GM19035 (cell line): ENCODE data around the gene MEIKIN.

Source experiments
- ATAC-seq: cut with Tn5 transposase; IDR thresholded peaks from one replicate; pipeline ENCODE4 v1.9.1; 2021; ENCODE audit not compliant: unreplicated experiment

The MEIKIN gene

GRCh38 chr5:131945551-131946168 is at the start of gene MEIKIN:
Gene MEIKIN (minus strand): TSS chr5:131945663. CDS start chr5:131945505, 158 bp downstream.
- ATAC-seq = no peak

DNA sequence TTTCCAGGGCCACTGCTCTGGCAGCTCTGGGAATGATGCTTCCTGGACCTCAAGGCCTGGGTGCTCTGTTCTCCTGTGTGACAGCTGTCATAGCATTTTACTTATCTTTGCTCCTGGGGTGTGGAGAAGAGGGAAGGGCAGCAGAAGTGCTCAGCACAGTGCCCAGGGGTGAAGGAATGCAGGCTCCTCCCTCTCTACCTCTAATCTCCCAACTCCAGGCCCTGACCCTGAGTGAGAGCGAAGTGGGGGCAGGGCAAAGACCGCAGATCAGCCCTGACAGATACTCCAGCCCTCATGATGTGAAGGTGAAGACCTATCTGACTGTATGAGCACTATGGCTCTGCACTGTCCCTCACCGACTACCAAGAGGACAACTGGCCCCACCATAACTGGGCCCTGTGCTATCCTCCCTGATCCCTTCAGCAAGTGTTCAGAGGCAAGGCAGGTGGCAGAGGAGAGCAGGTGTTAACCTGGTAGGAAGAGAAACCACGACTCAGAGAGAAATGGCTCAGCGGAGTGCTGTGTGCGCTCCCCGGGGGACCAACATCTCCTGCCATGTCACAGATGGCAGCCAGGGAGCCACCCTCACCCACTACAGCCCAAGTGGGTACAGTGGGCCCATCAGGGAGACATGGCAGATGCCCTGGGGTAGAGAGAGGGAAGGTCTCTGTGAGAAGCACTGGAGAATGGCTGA is 49.2 kb upstream of the MEIKIN start:
- no peak for ATAC-seq

- no peak for ATAC-seq
These were observed 48.6 kb upstream of the MEIKIN start for GRCh38 chr5:131994090-131994489.

GRCh38 chr5:131993676-131994075 is 48.2 kb upstream of the MEIKIN start:
- no peak for ATAC-seq

DNA sequence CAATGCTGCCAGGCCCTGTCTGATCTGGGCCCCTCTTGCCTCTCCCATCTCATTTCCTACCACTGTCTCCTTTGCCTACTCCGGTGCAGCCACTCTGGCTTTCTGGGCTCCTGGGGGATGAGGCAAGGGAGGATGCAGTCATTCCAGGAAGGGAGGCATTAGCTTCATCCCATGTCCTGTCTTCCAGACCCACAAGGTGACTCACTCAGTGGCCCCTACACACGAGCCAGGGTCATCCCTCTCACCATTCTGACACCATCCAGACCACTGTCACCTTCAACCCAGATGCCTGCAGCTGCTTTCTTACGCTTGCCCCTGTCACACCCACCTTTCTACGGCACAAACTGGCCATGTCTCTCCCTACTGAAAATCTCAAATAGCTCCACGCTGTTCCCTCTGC is 46.9 kb upstream of the MEIKIN start:
- no peak for ATAC-seq

- ATAC-seq = no peak
These were observed 46.3 kb upstream of the MEIKIN start for GRCh38 chr5:131991593-131992324.

GRCh38 chr5:131990716-131991115 is 45.3 kb upstream of the MEIKIN start:
- ATAC-seq = no peak

GRCh38 chr5:131988601-131989000 is 43.1 kb upstream of the MEIKIN start:
- no peak for ATAC-seq

DNA sequence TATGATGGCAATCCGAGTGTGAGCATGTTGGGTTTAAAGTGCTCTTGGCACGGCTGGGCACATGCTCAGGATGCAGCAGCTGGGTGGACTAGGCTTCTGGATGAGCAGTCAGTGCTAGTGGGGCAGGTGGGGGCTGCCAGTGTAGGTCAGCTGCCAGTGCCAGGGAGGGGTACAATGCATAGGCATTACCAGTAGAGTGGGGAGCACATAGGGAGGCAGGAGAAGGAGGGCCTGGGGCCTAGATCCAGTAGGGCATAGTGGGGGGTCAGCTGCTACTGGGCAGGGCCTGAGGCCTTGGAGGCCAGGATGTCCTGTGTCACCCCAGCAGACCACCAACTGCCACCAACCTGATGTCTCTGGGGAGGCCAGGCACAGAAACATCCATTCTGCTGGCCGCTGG is 41.8 kb upstream of the MEIKIN start:
- no peak for ATAC-seq

GRCh38 chr5:131986161-131986912 is 40.9 kb upstream of the MEIKIN start:
- no peak for ATAC-seq

DNA sequence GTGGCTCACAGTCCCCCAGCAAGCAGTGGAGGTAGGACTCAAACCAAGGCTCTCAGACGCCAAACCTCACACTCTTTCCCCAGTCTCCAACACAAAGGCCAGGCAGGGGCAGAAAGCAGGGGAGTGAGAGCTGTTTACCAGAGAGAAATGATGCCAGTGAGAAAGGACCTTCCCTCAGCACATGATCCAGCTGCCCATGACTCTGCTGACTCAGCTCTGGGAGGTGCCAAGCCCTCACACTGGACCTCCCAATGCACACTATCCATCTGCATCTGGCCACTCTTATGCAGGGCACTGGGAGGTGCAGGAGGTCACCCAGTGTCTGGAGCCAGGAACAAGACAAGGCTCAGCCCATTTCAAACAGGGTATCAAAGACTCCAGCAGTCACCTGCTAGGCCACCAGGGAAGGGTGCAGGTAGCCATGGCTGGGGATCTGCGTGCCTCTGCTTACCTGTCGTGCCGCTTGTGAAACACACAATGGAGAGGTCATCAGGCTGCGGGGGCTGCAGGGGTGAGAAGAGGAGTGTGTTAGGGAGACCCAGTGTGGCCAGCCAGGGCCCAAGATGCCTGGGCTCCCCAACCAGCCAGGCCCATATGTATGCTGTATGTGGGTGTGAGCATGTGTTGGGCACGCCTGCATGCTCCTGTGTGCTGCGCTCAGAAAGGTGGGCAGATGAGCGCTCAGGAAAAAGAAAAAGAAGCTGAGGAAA is 39.6 kb upstream of the MEIKIN start:
- no peak for ATAC-seq

- no peak for ATAC-seq
These were observed 37.8 kb upstream of the MEIKIN start for GRCh38 chr5:131983244-131983771.

DNA sequence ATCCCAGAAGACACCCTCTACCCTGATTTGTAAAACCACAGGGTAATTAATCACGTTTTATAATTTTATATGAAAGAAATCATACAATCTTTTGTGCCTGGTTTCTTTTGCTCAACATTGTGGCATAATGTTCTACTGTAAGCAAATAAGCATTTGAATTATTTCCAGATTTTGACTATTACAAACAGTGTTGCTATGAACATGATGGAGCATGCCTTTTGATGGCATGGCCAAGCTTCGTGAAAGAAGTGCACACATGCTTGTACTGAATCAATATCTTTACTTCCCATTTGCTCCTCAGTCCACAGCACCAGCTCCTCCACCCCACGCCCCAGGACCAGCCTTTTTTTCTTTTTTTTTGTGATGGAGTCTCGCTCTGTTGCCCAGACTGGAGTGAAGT is 36.1 kb upstream of the MEIKIN start:
- no peak for ATAC-seq

- no peak for ATAC-seq
These were observed 35.2 kb upstream of the MEIKIN start for GRCh38 chr5:131980696-131981095.

GRCh38 chr5:131979816-131980215 is 34.4 kb upstream of the MEIKIN start:
- no peak for ATAC-seq

GRCh38 chr5:131977212-131977604 is 31.7 kb upstream of the MEIKIN start:
- ATAC-seq = no peak

DNA sequence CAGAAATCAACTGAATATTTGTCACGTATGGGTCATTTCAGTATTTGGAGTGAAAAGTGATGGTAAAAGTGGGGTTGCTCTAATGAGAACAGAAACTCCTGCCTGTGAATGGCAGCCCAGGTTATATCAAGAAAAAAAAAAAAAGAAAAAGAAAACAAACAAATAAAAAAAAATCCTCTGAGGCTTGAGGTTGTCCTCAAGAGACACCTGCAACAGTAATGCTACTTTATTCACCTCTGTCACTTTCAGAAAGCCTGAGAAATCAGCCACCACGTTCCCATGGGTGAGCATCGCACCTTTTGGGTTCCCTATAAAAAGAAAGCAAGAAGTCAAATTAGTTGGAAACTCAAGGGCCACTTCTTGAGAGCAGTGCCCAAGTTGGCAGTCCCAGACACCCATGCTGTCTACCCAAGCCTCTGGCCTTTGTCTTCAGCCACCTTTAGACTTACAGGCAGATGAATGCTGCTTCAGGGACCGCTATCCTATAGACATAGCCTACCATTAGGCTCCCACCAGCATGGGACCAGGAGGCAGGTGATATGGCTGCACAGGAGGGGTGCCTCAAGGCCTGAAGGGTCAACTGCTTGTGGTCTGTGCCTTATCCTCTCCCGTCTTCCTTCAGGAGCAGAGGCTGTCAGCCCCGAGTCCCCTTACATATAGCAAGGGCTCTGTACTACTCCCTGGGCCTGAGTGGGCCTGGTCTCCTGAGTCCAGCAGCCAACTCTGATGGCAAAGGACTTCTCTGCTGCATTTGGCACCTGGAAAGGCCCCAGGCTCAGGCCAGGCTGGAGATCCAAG is 31.1 kb upstream of the MEIKIN start:
- no peak for ATAC-seq

GRCh38 chr5:131974956-131975726 is 29.7 kb upstream of the MEIKIN start:
- ATAC-seq = no peak

DNA sequence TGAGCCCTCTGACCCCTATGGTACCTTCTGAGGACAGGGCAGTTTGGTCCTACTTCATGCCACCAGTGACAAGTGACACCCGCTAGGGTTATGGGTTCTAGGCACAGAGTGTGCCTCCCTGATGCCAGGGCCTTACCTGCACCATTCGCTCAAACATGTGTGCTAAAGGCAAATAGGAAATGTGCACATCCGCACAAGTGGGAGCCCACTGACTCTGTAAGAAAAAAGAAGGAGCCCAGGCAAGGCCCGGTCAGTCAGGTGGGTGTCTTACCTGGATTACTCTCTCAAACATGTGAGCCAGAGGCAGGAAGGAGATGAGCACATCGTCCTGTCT is 29.1 kb upstream of the MEIKIN start:
- ATAC-seq = no peak
